Esophagus (tissue), 2 donors: ENCODE measurements around the gene TBATA. TPM values are rescaled to one million over a fixed set of nuclear protein-coding genes. Genes with fewer than 3 reads are reported as not detected.
A peak's percentile ranks its signal among the peaks of the same experiment; 100 is the strongest.

Experiments used
- H3K27ac ChIP-seq, 2 donors: one replicate each; pipeline ENCODE4 v1.5.1; 2013; ENCODE audit warnings: low read depth in 2 of 2, mild to moderate bottlenecking in 2 of 2, inconsistent platforms in 1 of 2, low read length in 1 of 2, moderate library complexity in 1 of 2
- H3K27me3 ChIP-seq, 2 donors: one replicate each; pipeline ENCODE4 v1.6.1; 2013; ENCODE audit warnings: low read length in 2 of 2, control low read depth in 1 of 2, mild to moderate bottlenecking in 1 of 2; ENCODE audit not compliant: insufficient read depth in 2 of 2, control insufficient read depth in 1 of 2
- H3K36me3 ChIP-seq, 2 donors: one replicate each; pipeline ENCODE4 v1.6.1; 2013; ENCODE audit warnings: low read length in 1 of 2; ENCODE audit not compliant: control insufficient read depth in 2 of 2, insufficient read depth in 2 of 2
- H3K4me1 ChIP-seq, 2 donors: one replicate each; pipeline ENCODE4 v1.6.1; 2013; ENCODE audit warnings: low read length in 1 of 2; ENCODE audit not compliant: control insufficient read depth in 2 of 2, insufficient read depth in 2 of 2
- H3K4me3 ChIP-seq, 2 donors: one replicate each; pipeline ENCODE4 v1.5.1; 2013; ENCODE audit warnings: low read length in 2 of 2, mild to moderate bottlenecking in 2 of 2, low read depth in 1 of 2, moderate library complexity in 1 of 2
- H3K9me3 ChIP-seq, 2 donors: one replicate each; pipeline ENCODE4 v1.6.1; 2013; ENCODE audit warnings: mild to moderate bottlenecking in 2 of 2, low read depth in 1 of 2, low read length in 1 of 2, moderate library complexity in 1 of 2; ENCODE audit not compliant: control insufficient read depth in 2 of 2, insufficient read depth in 1 of 2
- WGBS, 2 donors: extraction: QIAGEN DNeasy Blood & Tissue Kit; methylation state at CpG; one replicate each; pipeline ENCODE4 v1.1.7; 2013; 5-methylcytosine and 5-hydroxymethylcytosine counted together
- polyA plus RNA-seq, 2 donors: library from polyadenylated mRNA; stranded (reverse); fragments of 200-250 nt; gene quantifications; one replicate each; pipeline ENCODE4 v1.2.3, GENCODE V29; 2013
- donor health status: healthy with polysubstance abuse.
- donor health status: Bipolar disorder and iron deficiency.

Gene TBATA
- polyA plus RNA-seq, 2 donors: not detected

DNA sequence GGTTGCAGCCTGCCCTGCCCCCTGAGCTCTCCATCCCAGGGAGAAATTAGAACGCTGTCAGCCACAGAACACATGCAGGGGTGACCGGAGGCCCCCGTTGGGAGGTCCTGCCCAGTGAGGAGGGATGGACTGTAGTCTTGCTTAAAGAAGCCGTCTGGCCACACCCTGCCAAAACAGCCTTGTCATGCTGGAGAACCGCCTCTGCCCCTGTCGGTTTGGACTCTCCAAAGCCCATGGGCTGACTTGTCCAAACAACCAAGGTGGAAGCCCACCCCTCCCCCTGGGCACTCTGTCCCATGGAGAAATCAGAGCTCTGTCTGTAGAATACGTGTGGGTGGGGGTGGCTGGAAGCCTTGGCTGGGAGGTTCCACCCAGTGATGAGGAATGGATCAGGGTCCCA, 12.7 kb upstream of the TBATA start:
- Histone ChIP-seq H3K27ac (no peak overlapping the region), H3K4me1 (peaks cover 0 to 3% of the 10 kb centered on the region in 2 donors), H3K4me3 (no peak overlapping the region), H3K9me3 (no peaks in the 10 kb centered on the region), H3K36me3 (no peaks in the 10 kb centered on the region), H3K27me3 (no peaks in the 10 kb centered on the region)
- 79 to 84% methylated on average over 7 of the region's 7 CpGs for WGBS, 2 donors

DNA sequence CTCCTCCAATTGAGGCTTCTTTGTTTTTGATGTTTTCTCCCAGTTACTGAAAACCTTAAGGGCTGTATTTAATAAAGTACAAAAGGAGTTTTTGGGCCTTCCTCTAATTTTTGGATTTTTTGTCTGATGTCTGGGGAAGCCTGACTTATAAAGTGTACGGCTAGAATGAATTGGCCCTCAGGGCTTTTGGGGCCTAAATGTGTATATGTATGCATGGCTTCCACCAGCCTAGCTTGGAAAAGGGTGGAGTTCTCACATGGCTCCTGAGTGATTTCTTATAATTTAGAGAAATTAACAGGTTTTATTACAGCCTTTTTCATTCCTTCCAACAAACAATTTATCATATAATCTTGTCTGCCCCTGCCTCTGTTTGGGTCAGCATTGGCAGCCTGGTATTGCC, 10.4 kb upstream of the TBATA start:
- Histone ChIP-seq H3K9me3 (no peaks in the 10 kb centered on the region), H3K27me3 (no peaks in the 10 kb centered on the region), H3K27ac (no peak overlapping the region), H3K4me3 (no peak overlapping the region), H3K36me3 (no peaks in the 10 kb centered on the region), H3K4me1 (peaks cover 0 to 3% of the 10 kb centered on the region in 2 donors)
- 76 to 79% methylated on average over 1 of the region's 1 CpG for WGBS, 2 donors

DNA sequence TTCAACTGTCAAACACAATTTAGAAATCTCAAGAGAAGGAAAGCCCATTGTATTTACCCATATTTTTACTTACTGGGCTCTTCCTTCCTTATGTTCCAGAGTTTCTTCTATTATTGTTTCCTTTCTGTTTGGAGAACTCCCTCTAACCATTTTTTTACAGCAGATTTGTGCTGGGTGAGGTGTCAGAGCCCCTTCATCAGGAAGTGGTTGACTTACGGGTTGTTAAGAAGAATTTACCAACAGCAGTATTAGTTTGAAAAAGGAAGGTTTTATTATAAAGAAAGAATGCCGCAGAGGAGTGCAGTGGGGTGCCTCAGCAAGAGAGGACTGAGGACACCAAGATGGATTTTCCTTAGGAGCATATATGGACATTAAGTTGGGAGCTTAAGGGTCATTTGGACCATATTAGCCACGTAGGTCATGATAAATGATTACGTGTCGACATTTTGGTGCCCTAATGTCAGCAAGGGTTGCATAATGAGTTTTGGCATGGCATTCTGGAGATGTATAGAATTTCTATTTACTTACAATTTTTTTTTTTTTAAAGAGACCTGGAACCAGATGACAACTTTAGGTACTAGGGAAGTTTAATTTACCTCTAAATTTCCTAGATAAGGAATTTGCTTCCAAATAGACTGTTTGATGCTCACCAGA, 6.3 kb upstream of the TBATA start:
- Histone ChIP-seq H3K36me3 (no peaks in the 10 kb centered on the region), H3K27ac (no peak overlapping the region), H3K9me3 (no peaks in the 10 kb centered on the region), H3K27me3 (no peaks in the 10 kb centered on the region), H3K4me1 (peaks cover 0 to 3% of the 10 kb centered on the region in 2 donors), H3K4me3 (no peak overlapping the region)
- 61 to 66% methylated on average over 5 of the region's 5 CpGs for WGBS, 2 donors

DNA sequence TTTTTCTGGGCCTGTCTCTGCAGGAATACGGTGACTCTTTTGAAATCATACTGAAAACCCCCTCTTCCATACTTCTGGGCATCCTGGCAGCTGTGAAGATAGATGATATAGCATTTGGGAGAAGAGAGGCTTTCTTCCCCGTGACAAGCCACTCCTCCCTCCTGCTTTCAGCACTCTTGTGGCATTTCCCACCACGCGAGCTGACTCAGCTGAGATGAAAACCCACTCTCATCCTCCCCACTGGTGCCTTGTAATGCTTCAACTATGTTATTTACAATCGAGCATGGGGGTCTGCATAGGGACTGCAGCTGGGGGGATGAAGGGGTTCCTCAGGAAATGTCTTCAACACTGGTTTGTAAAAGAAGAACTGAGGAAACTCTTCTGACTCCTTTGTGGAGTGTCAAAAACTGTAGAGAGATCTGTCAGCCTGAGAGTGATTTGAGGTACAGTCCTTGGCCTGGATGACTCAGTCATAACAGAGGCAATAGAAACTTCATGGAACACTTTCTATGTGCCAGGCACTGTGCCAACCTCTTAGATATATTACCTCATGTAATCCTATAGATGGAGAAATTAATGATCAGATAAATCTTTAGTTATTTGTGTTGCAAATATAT, 1.7 kb upstream of the TBATA start:
- Histone ChIP-seq H3K9me3 (no peaks in the 10 kb centered on the region), H3K4me1 (peaks cover 0 to 6% of the 10 kb centered on the region in 2 donors), H3K27me3 (no peaks in the 10 kb centered on the region), H3K36me3 (no peaks in the 10 kb centered on the region), H3K4me3 (no peak overlapping the region), H3K27ac (peak overlapping the region; percentile 30 to 45)
- WGBS, 2 donors: 61 to 64% methylated on average over 5 of the region's 5 CpGs

DNA sequence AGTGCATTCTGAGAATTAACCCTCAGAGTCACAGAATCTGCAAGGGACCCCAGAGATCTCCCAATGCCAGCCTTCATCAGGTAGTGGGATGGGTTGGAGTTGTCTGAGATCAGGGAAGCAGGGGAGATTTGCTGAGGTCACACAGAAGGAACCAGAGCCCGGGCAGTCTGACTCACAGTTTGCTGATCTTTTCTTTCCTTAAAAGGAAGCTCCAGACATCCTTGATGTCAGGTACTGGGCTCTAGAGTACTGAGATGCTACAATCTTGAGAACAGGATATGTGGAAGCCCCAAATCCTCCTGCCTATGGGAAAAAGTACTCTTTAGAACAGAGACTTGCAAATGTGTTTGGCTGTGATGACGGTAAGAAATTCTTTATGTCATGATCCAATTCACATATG, 706 bp downstream of the TBATA start:
- Histone ChIP-seq H3K4me1 (peaks cover 0 to 6% of the 10 kb centered on the region in 2 donors), H3K36me3 (no peaks in the 10 kb centered on the region), H3K9me3 (no peaks in the 10 kb centered on the region), H3K27ac (no peak overlapping the region), H3K27me3 (no peaks in the 10 kb centered on the region), H3K4me3 (no peak overlapping the region)
- WGBS, 2 donors: 59 to 67% methylated on average over 2 of the region's 2 CpGs

DNA sequence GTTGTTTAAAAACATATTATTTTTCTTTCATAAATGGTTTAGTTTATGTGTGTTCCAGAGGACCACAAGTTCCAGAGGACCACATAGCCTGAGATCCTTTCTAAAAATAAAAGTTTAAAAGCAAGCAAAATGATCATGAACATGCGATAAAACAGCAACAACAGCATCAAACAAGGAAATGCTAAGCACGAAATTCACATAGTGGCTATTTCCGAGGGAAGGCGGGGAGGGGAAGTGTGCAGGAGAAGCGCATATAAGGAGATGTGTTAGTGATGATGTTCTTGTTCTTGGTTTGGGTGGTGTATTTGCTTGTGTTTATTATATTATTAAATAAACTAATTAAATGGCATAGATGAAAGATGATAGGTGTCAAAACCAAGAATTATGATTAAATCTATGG, 1.2 kb downstream of the TBATA start:
- Histone ChIP-seq H3K27ac (no peak overlapping the region), H3K4me3 (no peak overlapping the region)
- WGBS, 2 donors: 73 to 82% methylated on average over 5 of the region's 5 CpGs

DNA sequence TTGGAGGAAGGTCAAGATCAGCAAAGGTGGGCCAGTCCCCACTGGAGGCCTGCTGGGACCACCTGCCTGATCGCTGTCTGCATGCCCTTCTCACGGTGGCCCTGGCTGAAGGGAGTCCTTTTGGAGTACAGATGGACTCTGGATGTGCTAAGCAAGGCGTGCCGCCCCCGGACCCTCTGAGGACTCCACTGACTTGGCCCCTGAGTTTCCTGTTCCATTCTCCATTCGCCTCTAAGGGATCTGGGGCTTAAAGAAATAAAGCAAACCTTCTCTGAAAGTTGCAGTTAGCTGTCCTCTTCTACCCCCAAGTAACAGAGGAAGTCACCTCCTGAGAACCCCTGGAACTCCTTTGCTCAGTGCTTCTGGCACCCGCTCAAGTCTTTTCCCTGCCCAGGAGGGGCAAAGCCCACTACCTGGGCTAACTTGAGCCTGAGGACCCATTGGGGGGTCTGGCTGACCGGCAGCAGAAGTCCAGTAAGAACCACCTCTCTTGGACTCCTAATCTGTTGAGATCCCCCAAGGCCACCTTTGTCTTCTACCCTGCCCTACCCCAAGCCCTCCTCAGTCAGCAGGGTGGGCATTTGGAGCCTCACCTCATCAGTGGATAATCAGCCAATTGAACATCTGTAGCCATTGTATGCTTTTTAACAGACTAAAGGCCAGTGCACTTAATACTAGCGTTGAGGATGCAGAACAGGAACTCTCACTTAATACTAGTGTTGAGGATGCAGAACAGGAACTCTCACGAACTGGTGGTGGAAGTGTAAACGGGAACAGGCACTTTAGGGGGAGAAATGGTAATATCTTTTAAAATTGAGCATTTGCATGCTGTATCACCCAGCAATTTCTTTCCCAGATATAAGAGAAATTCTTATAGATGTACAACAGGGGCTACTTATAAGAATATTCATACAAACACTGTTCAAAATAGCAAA, 2.2 kb downstream of the TBATA start:
- no peaks in the 10 kb centered on the region for H3K36me3 ChIP-seq
- H3K27me3 ChIP-seq: no peaks in the 10 kb centered on the region
- no peak overlapping the region for H3K4me3 ChIP-seq
- H3K9me3 ChIP-seq: no peaks in the 10 kb centered on the region
- no peak overlapping the region for H3K27ac ChIP-seq
- peaks cover 0 to 6% of the 10 kb centered on the region in 2 donors for H3K4me1 ChIP-seq
- WGBS, 2 donors: 78 to 86% methylated on average over 11 of the region's 11 CpGs

More for the DNA sequence above, 1.2 kb downstream of the TBATA start:
- no peaks in the 10 kb centered on the region for H3K27me3 ChIP-seq
- peaks cover 0 to 6% of the 10 kb centered on the region in 2 donors for H3K4me1 ChIP-seq
- H3K9me3 ChIP-seq: no peaks in the 10 kb centered on the region
- no peaks in the 10 kb centered on the region for H3K36me3 ChIP-seq

DNA sequence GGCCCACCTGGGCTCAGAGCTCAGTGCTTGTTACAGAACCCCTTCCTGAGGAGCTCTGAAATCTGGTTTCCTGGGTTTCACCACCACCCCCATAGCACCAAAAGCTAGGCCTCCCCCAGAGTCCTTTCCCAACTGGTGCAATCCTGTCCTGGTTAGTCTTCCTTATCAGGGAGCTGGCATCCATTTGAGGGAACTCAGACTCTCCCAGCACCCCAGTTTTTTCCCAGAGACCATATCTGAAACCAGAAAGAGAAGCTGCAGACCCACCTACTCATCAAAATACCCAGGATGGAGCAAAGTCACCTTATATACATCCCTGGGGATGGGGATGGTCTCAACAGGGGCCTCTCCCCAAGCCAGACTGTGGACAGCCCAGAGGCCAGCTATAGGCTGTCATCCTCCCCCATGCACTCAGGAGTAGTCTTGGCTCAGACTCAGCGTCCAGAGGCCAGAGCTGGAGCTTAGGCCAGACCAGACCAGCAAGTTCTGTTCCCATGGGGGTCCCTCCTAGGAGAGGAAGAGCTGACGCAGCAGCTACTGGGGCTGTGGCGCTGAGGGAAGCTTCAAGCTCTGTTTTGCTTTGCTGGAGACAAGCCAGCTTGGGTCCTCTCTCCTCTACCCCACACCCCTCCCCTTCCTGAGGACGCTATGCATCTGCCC, 3.0 kb downstream of the TBATA start:
- peaks cover 0 to 6% of the 10 kb centered on the region in 2 donors for H3K4me1 ChIP-seq
- no peaks in the 10 kb centered on the region for H3K27me3 ChIP-seq
- no peak overlapping the region for H3K27ac ChIP-seq
- H3K9me3 ChIP-seq: no peaks in the 10 kb centered on the region
- 72 to 76% methylated on average over 4 of the region's 4 CpGs for WGBS, 2 donors
- H3K36me3 ChIP-seq: no peaks in the 10 kb centered on the region
- no peak overlapping the region for H3K4me3 ChIP-seq

DNA sequence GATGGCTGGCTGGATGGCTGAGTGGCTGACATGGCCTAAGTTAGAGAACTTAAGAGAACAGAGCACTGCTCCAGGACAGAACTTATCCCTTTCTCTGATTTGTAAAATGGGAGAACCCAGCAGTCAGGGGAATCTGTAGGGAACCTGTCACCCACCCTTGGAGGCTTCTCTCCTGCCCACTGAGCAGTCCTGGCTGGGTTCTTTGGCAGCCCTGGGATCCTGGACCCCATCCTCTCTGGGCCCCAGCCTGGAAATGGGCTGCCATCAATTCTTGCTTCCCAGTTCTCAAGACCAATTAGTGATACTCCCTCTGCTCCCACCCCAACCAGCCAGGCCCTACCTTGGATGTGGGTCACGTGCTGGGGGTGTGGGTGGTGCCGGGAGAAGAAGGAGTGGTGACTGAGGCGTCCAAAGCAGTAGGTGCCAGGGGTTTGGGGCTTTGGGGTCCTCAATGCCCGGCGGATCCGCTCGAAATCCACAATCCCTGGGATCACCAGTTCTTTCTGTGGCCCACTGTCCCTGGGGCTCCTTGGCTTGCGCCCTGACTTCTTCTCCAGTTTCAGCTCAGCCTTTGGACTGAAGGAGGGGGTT, 3.6 kb downstream of the TBATA start:
- no peaks in the 10 kb centered on the region for H3K36me3 ChIP-seq
- H3K27me3 ChIP-seq: no peaks in the 10 kb centered on the region
- H3K27ac ChIP-seq: no peak overlapping the region
- WGBS, 2 donors: 93 to 95% methylated on average over 8 of the region's 8 CpGs
- H3K4me3 ChIP-seq: no peak overlapping the region
- H3K4me1 ChIP-seq: peaks cover 0 to 3% of the 10 kb centered on the region in 2 donors
- H3K9me3 ChIP-seq: no peaks in the 10 kb centered on the region
